ENCODE data around the gene RGS2. TPM values are rescaled to one million over a fixed set of nuclear protein-coding genes. Genes with fewer than 3 reads are reported as not detected.

RGS2 gene
- polyA plus RNA-seq, 1 of the 3 experiments (the other 2 are of a cell fraction), result 47.1 TPM

GRCh38 chr1:192831706-192832355, 23.0 kb downstream of the RGS2 start:
- WGBS (ENCODE audit: low lambda C conversion rate), result 79% methylated on average over 5 of the region's 5 CpGs
- no peaks in the 10 kb centered on the region for H3K9me2 ChIP-seq
- DNase-seq, result no peak
- TF ChIP-seq GABPA (IDR thresholded peaks at IDR 0.05; ENCODE audit: low read depth) (no peak), CHD2 (IDR thresholded peaks at IDR 0.05; ENCODE audit: low read length, partially characterized antibody) (no peak), EP300 (IDR thresholded peaks at IDR 0.05; ENCODE audit: borderline replicate concordance in 1 of 2, low read depth in 1 of 2, low read length in 1 of 2) (no peak), TCF12 (IDR thresholded peaks at IDR 0.05) (no peak), JUND (IDR thresholded peaks at IDR 0.05) (no peak), RAD21 (IDR thresholded peaks at IDR 0.05; ENCODE audit: low read length) (no peak)
- TF ChIP-seq, protein P1, sequence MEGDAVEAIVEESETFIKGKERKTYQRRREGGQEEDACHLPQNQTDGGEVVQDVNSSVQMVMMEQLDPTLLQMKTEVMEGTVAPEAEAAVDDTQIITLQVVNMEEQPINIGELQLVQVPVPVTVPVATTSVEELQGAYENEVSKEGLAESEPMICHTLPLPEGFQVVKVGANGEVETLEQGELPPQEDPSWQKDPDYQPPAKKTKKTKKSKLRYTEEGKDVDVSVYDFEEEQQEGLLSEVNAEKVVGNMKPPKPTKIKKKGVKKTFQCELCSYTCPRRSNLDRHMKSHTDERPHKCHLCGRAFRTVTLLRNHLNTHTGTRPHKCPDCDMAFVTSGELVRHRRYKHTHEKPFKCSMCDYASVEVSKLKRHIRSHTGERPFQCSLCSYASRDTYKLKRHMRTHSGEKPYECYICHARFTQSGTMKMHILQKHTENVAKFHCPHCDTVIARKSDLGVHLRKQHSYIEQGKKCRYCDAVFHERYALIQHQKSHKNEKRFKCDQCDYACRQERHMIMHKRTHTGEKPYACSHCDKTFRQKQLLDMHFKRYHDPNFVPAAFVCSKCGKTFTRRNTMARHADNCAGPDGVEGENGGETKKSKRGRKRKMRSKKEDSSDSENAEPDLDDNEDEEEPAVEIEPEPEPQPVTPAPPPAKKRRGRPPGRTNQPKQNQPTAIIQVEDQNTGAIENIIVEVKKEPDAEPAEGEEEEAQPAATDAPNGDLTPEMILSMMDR (IDR thresholded peaks at IDR 0.05), result no peak
- TF ChIP-seq, protein P2, sequence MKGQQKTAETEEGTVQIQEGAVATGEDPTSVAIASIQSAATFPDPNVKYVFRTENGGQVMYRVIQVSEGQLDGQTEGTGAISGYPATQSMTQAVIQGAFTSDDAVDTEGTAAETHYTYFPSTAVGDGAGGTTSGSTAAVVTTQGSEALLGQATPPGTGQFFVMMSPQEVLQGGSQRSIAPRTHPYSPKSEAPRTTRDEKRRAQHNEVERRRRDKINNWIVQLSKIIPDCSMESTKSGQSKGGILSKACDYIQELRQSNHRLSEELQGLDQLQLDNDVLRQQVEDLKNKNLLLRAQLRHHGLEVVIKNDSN (IDR thresholded peaks at IDR 0.05; ENCODE audit: borderline replicate concordance, low read depth), result no peak
- H2AFZ ChIP-seq (ENCODE audit: low read depth), result no peak overlapping the region
- peaks cover 10% of the 10 kb centered on the region for H3F3A ChIP-seq (replicated peaks; ENCODE audit: insufficient read depth)
- H3K9me3 ChIP-seq, result no peaks in the 10 kb centered on the region
- ChIA-PET CTCF (interaction anchor here (1.3 kb wide), 1 partner anchor 188 kb away, joined by 3 read pairs; no protein-coding TSS in a partner anchor), POLR2A (no interaction called here)
- H3K9ac ChIP-seq, result no peak overlapping the region
- H3K36me3 ChIP-seq (replicated peaks in 1 of 2; ENCODE audit: control insufficient read depth in 1 of 2, insufficient read depth in 2 of 2, low read length in 1 of 2), result no peaks in the 10 kb centered on the region
- H4K20me1 ChIP-seq (ENCODE audit: insufficient read depth), result no peaks in the 10 kb centered on the region
- H3K27me3 ChIP-seq (ENCODE audit: insufficient read depth), result no peaks in the 10 kb centered on the region
- H3K4me1 ChIP-seq (ENCODE audit: control insufficient read depth in 1 of 2, insufficient read depth in 2 of 2, low read depth in 1 of 2, low read length in 1 of 2), result peaks cover 0 to 5% of the 10 kb centered on the region in 2 experiments; a peak in 1 of 4 replicates
- no peak overlapping the region for H3K4me2 ChIP-seq
- no peak overlapping the region for H3K27ac ChIP-seq (ENCODE audit: low read depth in 2 of 2, low read length in 1 of 2)
- no peaks in the 10 kb centered on the region for H3K79me2 ChIP-seq (ENCODE audit: insufficient read depth)
- H3K4me3 ChIP-seq (ENCODE audit: low read depth in 2 of 2, low read length in 1 of 2), result no peak overlapping the region

DNA sequence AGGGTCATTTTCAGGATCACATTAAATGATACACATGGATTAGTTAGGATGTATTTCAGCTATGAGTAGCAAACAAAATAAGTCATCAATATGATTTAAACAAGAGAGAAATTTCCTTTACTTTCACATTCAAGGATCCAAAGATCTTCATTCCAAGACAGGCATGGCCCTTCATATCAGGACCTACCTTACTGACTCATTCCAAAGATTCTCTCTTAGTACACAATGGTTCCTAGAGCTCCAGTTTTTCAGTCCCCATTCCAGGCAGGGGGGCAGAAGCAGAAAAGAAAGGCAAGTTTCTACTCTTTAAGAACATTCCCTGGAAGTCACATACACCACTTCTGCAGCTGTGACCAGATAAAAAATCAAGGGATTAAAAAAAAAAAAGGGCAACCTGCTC, 23.7 kb downstream of the RGS2 start:
- Histone ChIP-seq H3K27ac (ENCODE audit: low read depth in 2 of 2, low read length in 1 of 2) (no peak overlapping the region), H2AFZ (ENCODE audit: low read depth) (no peak overlapping the region)
- POLR2A ChIA-PET, result no interaction called here

More for the DNA sequence above, 23.7 kb downstream of the RGS2 start:
- H3F3A ChIP-seq (replicated peaks; ENCODE audit: insufficient read depth), result peaks cover 9% of the 10 kb centered on the region
- CTCF ChIA-PET, result interaction anchor here (1.3 kb wide), 1 partner anchor 187 kb away, joined by 3 read pairs; no protein-coding TSS in a partner anchor
- no peak overlapping the region for H3K4me3 ChIP-seq (ENCODE audit: low read depth in 2 of 2, low read length in 1 of 2)
- no peaks in the 10 kb centered on the region; a peak in 1 of 4 replicates for H3K4me1 ChIP-seq (ENCODE audit: control insufficient read depth in 1 of 2, insufficient read depth in 2 of 2, low read depth in 1 of 2, low read length in 1 of 2)
- H3K27me3 ChIP-seq (ENCODE audit: insufficient read depth), result no peaks in the 10 kb centered on the region
- no peaks in the 10 kb centered on the region for H3K36me3 ChIP-seq (replicated peaks in 1 of 2; ENCODE audit: control insufficient read depth in 1 of 2, insufficient read depth in 2 of 2, low read length in 1 of 2)
- TF ChIP-seq NFIC (IDR thresholded peaks at IDR 0.05; ENCODE audit: borderline replicate concordance) (no peak), FOSL2 (IDR thresholded peaks at IDR 0.05; ENCODE audit: borderline replicate concordance, low read depth) (no peak), GATA2 (CRISPR knock-in tag; IDR thresholded peaks at IDR 0.05) (no peak)
- no peaks in the 10 kb centered on the region for H3K79me2 ChIP-seq (ENCODE audit: insufficient read depth)
- no peak overlapping the region for H3K4me2 ChIP-seq
- no peak overlapping the region for H3K9ac ChIP-seq
- no peaks in the 10 kb centered on the region for H3K9me2 ChIP-seq
- no peaks in the 10 kb centered on the region for H4K20me1 ChIP-seq (ENCODE audit: insufficient read depth)
- H3K9me3 ChIP-seq, result no peaks in the 10 kb centered on the region
- DNase-seq, result no peak
